Measurements from ENCODE around the gene JPH4.
"Not testable (repeated sequence)": the region's sequence is repeated elsewhere in the genome, so short reads cannot be mapped to it uniquely, and the experiment has no call there.

Gene JPH4

DNA sequence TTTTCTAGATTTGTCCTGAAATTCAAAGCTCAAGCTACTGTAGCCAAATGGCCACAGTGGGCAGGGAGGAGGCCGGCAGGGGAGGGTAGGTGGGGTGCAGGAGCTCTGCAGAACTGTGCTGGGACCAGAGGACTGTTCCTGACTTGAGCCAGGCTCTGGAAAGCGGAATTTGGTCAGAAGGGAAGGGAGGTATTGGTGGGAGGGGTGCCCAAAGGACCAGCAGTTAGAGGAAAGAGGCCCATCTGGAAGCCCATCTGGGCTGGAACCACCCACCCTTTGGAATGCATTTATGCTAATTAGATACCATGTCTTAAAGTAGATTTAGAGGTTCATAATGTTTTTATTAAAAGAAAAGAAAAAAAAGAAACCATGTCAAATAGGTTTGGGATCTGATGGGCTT is 24.5 kb upstream of the JPH4 start:
- no peak overlapping the region for H3K9ac ChIP-seq (ENCODE audit: low read length)
- H3K4me3 ChIP-seq (ENCODE audit: low read length), result no peak overlapping the region
- H3K4me1 ChIP-seq (ENCODE audit: control insufficient read depth, insufficient read depth, low read length), result no peaks in the 10 kb centered on the region
- no peaks in the 10 kb centered on the region for H3K36me3 ChIP-seq (ENCODE audit: control insufficient read depth, insufficient read depth, low read length)
- no peaks in the 10 kb centered on the region for H3K27me3 ChIP-seq (ENCODE audit: control insufficient read depth, insufficient read depth, low read length)
- no peak overlapping the region for H3K27ac ChIP-seq (ENCODE audit: low read depth, low read length)

DNA sequence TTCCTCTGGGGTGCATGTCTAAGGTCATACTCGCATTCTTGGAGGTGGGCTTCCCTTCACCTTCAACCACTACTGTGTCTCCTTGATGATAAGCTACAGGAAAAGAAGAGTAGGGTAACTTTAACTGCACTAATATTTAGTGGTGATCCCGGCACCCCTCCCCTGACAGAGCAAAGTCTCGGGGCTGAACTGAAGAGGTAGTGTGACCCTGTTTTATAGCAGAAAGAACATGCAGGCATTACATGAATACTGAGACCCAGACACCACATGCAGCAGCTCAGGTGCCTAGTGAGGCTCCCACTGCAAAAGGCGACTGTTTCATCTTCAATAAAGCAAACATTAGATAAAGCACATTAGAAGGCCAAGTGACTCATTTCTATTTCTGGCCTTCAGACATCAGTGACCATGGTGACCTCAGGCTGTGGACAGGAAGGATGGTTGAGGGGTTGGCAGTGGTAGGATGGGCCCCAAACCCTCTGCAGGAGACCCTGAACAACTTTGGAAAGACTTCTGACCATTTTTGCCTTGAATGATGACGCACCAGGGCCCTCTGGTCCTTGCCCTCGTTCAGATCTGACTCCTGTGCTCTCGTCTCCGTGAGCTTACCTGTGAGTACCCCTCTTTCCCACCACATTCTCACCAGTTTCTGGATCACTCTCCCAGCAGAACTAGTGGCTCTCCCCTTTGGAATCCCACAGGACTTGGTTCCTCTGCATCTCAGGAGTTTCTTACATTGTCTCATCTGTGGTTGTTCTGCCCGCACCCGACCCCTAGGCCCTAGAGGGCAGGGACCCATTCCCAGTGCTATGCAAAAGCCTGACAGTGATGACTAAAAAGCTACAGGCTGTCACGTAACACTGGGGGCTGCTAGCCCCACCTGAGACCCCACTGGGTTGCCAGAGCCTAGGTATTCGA is 23.8 kb upstream of the JPH4 start:
- no peaks in the 10 kb centered on the region for H3K36me3 ChIP-seq (ENCODE audit: control insufficient read depth, insufficient read depth, low read length)
- no peak overlapping the region for H3K4me3 ChIP-seq (ENCODE audit: low read length)
- H3K27ac ChIP-seq (ENCODE audit: low read depth, low read length), result no peak overlapping the region
- H3K27me3 ChIP-seq (ENCODE audit: control insufficient read depth, insufficient read depth, low read length), result no peaks in the 10 kb centered on the region
- H3K4me1 ChIP-seq (ENCODE audit: control insufficient read depth, insufficient read depth, low read length), result no peaks in the 10 kb centered on the region
- H3K9ac ChIP-seq (ENCODE audit: low read length), result no peak overlapping the region

DNA sequence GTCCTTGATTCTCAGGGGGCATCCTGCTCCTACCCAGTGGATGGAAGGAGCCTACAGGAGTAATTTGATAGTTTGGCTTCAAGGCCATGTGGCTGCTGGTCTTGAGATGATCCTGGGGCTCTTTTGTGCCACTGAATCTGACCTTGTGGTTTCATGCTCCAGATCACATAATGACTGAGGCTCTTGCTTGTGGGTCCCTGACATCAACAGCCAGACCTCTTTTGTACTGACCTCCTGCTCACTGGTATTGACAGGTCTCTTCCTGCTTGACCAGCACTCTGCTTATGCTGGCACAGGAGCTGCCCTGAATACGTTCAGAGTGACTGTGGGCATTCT is 23.2 kb upstream of the JPH4 start:
- no peak overlapping the region for H3K9ac ChIP-seq (ENCODE audit: low read length)
- H3K36me3 ChIP-seq (ENCODE audit: control insufficient read depth, insufficient read depth, low read length), result no peaks in the 10 kb centered on the region
- no peaks in the 10 kb centered on the region for H3K27me3 ChIP-seq (ENCODE audit: control insufficient read depth, insufficient read depth, low read length)
- H3K4me3 ChIP-seq (ENCODE audit: low read length), result no peak overlapping the region
- H3K27ac ChIP-seq (ENCODE audit: low read depth, low read length), result no peak overlapping the region
- H3K4me1 ChIP-seq (ENCODE audit: control insufficient read depth, insufficient read depth, low read length), result no peaks in the 10 kb centered on the region

DNA sequence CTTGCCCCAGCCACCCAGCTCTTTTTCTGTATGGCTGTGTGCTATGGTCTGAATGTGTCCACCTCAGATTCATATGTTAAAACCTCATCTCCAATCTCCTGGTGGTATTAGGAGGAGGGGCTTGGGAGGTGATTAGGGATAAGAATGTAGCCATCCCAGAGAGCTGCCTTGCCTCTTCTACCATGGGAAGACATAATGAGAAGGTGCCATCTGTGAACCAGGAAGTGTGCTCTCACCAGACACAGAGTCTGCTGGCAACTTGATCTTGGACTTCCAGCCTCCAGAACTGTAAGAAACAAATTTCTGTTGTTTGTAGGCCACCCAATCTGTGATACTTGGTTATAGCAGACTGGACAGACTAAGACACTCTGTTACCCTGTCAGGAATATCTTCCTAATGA is 22.8 kb upstream of the JPH4 start:
- Histone ChIP-seq H3K4me1 (ENCODE audit: control insufficient read depth, insufficient read depth, low read length) (no peaks in the 10 kb centered on the region), H3K9ac (ENCODE audit: low read length) (no peak overlapping the region), H3K36me3 (ENCODE audit: control insufficient read depth, insufficient read depth, low read length) (no peaks in the 10 kb centered on the region), H3K27ac (ENCODE audit: low read depth, low read length) (no peak overlapping the region), H3K4me3 (ENCODE audit: low read length) (no peak overlapping the region), H3K27me3 (ENCODE audit: control insufficient read depth, insufficient read depth, low read length) (no peaks in the 10 kb centered on the region)

DNA sequence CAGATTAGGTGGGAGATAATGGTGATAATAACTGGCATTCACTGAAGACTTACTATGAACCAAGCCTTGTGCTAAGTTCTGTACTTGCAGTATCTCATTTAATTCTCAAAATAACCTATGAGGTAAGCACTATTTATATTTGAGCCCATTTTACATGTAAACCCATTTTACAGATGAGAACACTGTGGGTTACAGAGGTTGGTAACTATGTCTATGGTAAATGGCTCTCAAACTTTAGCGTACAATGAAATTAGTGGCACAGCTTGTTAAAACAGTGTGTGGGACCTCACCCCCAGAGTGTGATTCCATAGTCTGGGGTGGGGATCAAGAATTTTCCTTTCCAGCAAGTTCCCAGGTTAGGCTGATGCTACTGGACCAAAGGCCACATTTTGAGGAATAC is 22.2 kb upstream of the JPH4 start:
- Histone ChIP-seq H3K4me1 (ENCODE audit: control insufficient read depth, insufficient read depth, low read length) (no peaks in the 10 kb centered on the region), H3K27me3 (ENCODE audit: control insufficient read depth, insufficient read depth, low read length) (no peaks in the 10 kb centered on the region), H3K9ac (ENCODE audit: low read length) (no peak overlapping the region), H3K4me3 (ENCODE audit: low read length) (no peak overlapping the region), H3K27ac (ENCODE audit: low read depth, low read length) (no peak overlapping the region), H3K36me3 (ENCODE audit: control insufficient read depth, insufficient read depth, low read length) (no peaks in the 10 kb centered on the region)

DNA sequence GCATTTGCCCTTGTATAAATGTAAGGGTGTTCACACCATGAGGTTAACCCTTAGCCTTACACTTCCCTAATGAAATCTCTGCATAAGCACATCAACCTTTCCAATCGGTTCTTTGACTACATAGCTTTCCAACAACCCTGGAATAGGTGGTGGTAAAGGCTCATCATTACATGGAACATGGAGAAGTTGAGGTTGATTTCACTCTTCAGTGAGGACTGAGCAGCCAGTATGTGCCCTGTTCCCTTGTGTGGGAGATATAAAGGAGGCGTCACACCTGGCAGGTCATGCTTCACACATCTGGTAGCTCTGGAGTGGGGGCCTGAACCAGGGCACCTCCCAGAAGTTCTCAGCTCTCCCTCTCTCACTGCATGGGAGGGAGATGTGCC is 21.7 kb upstream of the JPH4 start:
- Histone ChIP-seq H3K4me1 (ENCODE audit: control insufficient read depth, insufficient read depth, low read length) (no peaks in the 10 kb centered on the region), H3K27ac (ENCODE audit: low read depth, low read length) (no peak overlapping the region), H3K36me3 (ENCODE audit: control insufficient read depth, insufficient read depth, low read length) (no peaks in the 10 kb centered on the region), H3K4me3 (ENCODE audit: low read length) (no peak overlapping the region), H3K9ac (ENCODE audit: low read length) (no peak overlapping the region), H3K27me3 (ENCODE audit: control insufficient read depth, insufficient read depth, low read length) (no peaks in the 10 kb centered on the region)

DNA sequence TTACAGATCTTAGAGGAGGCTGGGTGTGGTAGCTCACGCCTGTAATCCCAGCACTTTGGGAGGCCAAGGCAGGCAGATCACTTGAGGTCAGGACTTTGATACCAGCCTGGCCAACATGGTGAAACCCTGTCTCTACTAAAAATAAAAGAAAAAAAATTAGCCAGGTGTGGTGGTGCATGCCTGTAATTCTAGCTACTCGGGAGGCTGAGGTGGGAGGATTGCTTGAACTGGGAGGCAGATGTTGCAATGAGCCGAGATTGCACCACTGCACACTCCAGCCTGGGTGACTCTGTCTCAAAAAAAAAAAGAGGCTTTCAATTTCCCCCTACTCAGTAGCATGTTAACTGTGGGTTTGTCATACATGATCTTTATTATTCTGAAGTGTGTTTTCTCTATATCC is 15.6 kb upstream of the JPH4 start:
- not testable (repeated sequence) for H3K36me3 ChIP-seq (ENCODE audit: control insufficient read depth, insufficient read depth, low read length); H3K4me3 ChIP-seq (ENCODE audit: low read length); H3K4me1 ChIP-seq (ENCODE audit: control insufficient read depth, insufficient read depth, low read length); H3K9ac ChIP-seq (ENCODE audit: low read length); H3K27ac ChIP-seq (ENCODE audit: low read depth, low read length); H3K27me3 ChIP-seq (ENCODE audit: control insufficient read depth, insufficient read depth, low read length)

DNA sequence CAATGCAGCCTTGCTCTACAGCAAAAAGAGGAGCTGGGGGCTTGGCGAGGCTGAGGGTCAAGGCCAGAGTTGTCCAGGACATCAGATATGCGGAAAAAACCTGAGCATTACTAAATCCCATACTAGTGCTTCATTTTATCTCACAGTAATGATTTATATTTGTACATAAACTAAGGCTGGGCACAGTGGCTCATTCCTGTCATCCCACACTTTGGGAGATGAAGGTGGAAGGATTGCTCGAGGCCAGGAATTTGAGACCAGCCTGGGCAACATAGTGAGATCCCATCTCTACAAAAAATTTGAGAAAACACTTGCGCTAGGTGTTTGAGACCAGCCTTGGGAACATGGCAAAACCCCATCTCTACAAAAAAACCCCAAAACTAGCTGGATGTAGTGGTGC is 11.6 kb upstream of the JPH4 start:
- Histone ChIP-seq H3K27me3 (ENCODE audit: control insufficient read depth, insufficient read depth, low read length) (no peaks in the 10 kb centered on the region), H3K36me3 (ENCODE audit: control insufficient read depth, insufficient read depth, low read length) (no peaks in the 10 kb centered on the region), H3K4me1 (ENCODE audit: control insufficient read depth, insufficient read depth, low read length) (no peaks in the 10 kb centered on the region), H3K9ac (ENCODE audit: low read length) (no peak overlapping the region), H3K27ac (ENCODE audit: low read depth, low read length) (no peak overlapping the region), H3K4me3 (ENCODE audit: low read length) (no peak overlapping the region)

DNA sequence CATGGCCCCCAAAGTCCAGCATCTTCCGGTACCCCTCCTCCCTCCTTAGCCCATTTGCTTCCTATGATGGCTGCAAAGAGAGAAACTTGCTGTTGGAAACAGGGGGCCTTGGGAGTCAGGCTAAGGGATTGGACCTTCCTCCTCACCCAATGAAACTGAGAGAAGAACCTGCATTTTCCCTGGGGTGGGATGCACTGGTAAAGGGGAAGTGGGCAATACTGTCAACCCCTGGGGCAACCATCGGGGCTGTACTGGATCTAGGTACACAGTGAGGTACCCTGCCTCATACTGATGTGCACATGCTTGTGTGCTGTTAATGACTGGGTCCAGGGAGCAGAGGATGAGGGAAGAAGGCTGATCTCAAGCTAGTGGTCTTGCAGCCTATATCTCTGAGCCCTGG is 11.0 kb upstream of the JPH4 start:
- H3K4me3 ChIP-seq (ENCODE audit: low read length), result no peak overlapping the region
- H3K36me3 ChIP-seq (ENCODE audit: control insufficient read depth, insufficient read depth, low read length), result no peaks in the 10 kb centered on the region
- H3K9ac ChIP-seq (ENCODE audit: low read length), result no peak overlapping the region
- no peak overlapping the region for H3K27ac ChIP-seq (ENCODE audit: low read depth, low read length)
- no peaks in the 10 kb centered on the region for H3K27me3 ChIP-seq (ENCODE audit: control insufficient read depth, insufficient read depth, low read length)
- H3K4me1 ChIP-seq (ENCODE audit: control insufficient read depth, insufficient read depth, low read length), result no peaks in the 10 kb centered on the region

DNA sequence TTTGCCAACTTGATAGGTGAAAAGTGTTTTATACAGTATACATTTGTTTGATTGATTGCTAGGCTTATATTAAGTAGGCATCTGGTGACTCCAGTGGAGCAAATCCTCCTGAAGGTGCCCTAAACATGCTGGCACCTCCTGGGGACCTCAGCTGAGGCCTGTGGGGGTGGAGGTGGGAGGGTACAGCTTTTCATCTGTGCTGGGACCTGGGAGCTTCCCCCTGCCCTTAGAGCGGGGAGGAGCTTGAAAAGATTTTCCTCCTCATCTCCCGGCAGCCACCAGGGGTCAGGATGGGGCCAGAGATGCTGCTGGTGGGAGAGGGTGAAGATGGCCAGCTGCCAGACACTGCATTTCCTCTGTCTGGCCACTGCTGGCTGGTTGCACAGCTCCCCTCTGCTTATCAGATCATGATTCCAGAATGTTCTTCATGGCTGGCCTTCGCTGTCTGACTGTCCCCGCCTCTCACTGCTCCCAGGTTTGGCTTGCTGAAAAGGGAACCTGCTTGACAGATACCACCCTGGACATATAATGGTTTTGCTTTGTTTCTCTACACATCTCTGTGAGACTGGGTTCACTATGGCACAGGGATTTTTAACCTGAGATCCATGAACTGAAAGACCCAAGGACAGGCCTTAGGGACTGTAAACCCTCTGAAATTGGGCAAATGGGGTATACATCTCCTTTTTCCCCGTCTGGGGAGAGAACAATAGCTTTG is 10.5 kb upstream of the JPH4 start:
- Histone ChIP-seq H3K36me3 (ENCODE audit: control insufficient read depth, insufficient read depth, low read length) (no peaks in the 10 kb centered on the region), H3K4me3 (ENCODE audit: low read length) (no peak overlapping the region), H3K27me3 (ENCODE audit: control insufficient read depth, insufficient read depth, low read length) (no peaks in the 10 kb centered on the region), H3K27ac (ENCODE audit: low read depth, low read length) (no peak overlapping the region), H3K4me1 (ENCODE audit: control insufficient read depth, insufficient read depth, low read length) (no peaks in the 10 kb centered on the region), H3K9ac (ENCODE audit: low read length) (no peak overlapping the region)

DNA sequence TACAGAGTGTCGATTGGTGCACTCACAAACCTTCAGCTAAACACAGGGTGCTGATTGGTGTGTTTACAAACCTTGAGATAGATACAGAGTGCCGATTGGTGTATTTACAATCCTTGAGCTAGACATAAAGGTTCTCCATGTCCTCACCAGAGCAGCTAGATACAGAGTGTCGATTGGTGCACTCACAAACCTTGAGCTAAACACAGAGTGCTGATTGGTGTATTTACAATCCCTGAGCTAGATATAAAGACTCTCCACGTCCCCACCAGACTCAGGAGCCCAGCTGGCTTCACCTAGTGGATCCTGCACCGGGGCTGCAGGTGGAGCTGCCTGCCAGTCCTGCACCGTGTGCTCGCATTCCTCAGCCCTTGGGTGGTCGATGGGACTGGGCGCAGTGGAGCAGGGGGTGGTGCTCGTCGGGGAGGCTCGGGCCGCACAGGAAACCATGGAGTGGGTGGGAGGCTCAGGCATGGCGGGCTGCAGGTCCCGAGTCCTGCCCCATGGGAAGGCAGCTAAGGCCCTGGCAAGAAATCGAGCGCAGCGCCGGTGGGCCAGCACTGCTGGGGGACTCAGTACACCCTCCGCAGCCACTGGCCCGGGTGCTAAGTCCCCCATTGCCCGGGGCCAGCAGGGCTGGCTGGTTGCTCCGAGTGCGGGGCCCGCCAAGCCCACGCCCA is 6.1 kb upstream of the JPH4 start:
- not testable (repeated sequence) for H3K27me3 ChIP-seq (ENCODE audit: control insufficient read depth, insufficient read depth, low read length); H3K36me3 ChIP-seq (ENCODE audit: control insufficient read depth, insufficient read depth, low read length); H3K9ac ChIP-seq (ENCODE audit: low read length); H3K27ac ChIP-seq (ENCODE audit: low read depth, low read length); H3K4me1 ChIP-seq (ENCODE audit: control insufficient read depth, insufficient read depth, low read length); H3K4me3 ChIP-seq (ENCODE audit: low read length)

DNA sequence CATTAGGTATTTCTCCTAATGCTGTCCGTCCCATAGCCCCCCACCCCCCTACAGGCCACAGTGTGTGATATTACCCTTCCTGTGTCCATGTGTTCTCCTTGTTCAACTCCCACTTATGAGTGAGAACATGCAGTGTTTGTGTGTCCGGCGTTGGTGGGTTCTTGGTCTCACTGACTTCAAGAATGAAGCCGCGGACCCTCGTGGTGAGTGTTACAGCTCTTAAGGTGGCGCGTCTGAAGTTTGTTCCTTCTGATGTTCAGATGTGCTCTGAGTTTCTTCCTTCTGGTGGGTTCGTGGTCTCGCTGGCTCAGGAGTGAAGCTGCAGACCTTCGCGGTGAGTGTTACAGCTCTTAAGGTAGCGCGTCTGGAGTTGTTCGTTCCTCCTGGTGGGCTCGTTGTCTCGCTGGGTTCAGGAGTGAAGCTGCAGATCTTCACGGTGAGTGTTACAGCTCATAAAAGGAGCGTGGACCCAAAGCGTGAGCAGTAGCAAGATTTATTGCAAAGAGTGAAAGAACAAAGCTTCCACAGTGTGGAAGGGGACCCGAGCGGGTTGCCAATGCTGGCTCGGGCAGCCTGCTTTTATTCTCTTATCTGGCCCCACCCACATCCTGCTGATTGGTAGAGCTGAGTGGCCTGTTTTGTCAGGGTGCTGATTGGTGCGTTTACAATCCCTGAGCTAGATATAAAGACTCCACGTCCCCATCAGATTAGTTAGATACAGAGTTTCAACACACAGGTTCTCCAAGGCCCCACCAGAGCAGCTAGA is 5.4 kb upstream of the JPH4 start:
- not testable (repeated sequence) for H3K27ac ChIP-seq (ENCODE audit: low read depth, low read length)

More for the DNA sequence above, 5.4 kb upstream of the JPH4 start:
- H3K9ac ChIP-seq (ENCODE audit: low read length); H3K4me1 ChIP-seq (ENCODE audit: control insufficient read depth, insufficient read depth, low read length); H3K4me3 ChIP-seq (ENCODE audit: low read length); H3K27me3 ChIP-seq (ENCODE audit: control insufficient read depth, insufficient read depth, low read length); H3K36me3 ChIP-seq (ENCODE audit: control insufficient read depth, insufficient read depth, low read length): not testable (repeated sequence)
